Stomach smooth muscle (tissue), 2 donors: ENCODE data around the gene UEVLD.

ENCODE experiments used
- H3K27ac ChIP-seq: one replicate; pipeline ENCODE4 v1.7.0; 2013; ENCODE audit warnings: mild to moderate bottlenecking, low read length, inconsistent platforms
- H3K27me3 ChIP-seq, 2 donors: one replicate each; pipeline ENCODE4 v1.7.0; 2013; ENCODE audit warnings: low read length in 2 of 2; ENCODE audit not compliant: insufficient read depth in 2 of 2, control insufficient read depth in 1 of 2
- H3K36me3 ChIP-seq, 2 donors: one replicate each; pipeline ENCODE4 v1.7.0; 2013; ENCODE audit warnings: low read length in 2 of 2; ENCODE audit not compliant: control insufficient read depth in 2 of 2, insufficient read depth in 2 of 2
- H3K4me1 ChIP-seq: one replicate; pipeline ENCODE4 v1.7.0; 2013; ENCODE audit warnings: low read length; ENCODE audit not compliant: control insufficient read depth, insufficient read depth
- H3K4me3 ChIP-seq, 2 donors: one replicate each; pipeline ENCODE4 v1.7.0; 2013; ENCODE audit warnings: low read length in 2 of 2
- H3K9ac ChIP-seq, 2 donors: one replicate each; pipeline ENCODE4 v1.7.0; 2013; ENCODE audit warnings: low read length in 2 of 2, mild to moderate bottlenecking in 1 of 2
- H3K9me3 ChIP-seq, 2 donors: one replicate each; pipeline ENCODE4 v1.7.0; 2013; ENCODE audit warnings: low read length in 2 of 2; ENCODE audit not compliant: control insufficient read depth in 2 of 2
- donor health status: healthy.
- donor health status: Pancreatic carcinoma.

UEVLD gene

GRCh38 chr11:18580113-18580766 lies 8.3 kb downstream of the UEVLD start:
- Histone ChIP-seq H3K9ac (no peak overlapping the region), H3K27me3 (no peaks in the 10 kb centered on the region), H3K9me3 (no peaks in the 10 kb centered on the region), H3K4me1 (no peaks in the 10 kb centered on the region), H3K4me3 (no peak overlapping the region), H3K27ac (no peak overlapping the region), H3K36me3 (peaks cover 3 to 18% of the 10 kb centered on the region in 2 donors)

- no peak overlapping the region for H3K4me3 ChIP-seq
- H3K4me1 ChIP-seq, result no peaks in the 10 kb centered on the region
- no peak overlapping the region for H3K27ac ChIP-seq
- H3K36me3 ChIP-seq, result peaks cover 7 to 25% of the 10 kb centered on the region in 2 donors
- H3K9ac ChIP-seq, result no peak overlapping the region
- no peaks in the 10 kb centered on the region for H3K9me3 ChIP-seq
- H3K27me3 ChIP-seq, result no peaks in the 10 kb centered on the region
Observed at GRCh38 chr11:18578975-18579598, 9.4 kb downstream of the UEVLD start.

GRCh38 chr11:18575361-18575760 lies 13.2 kb downstream of the UEVLD start:
- Histone ChIP-seq H3K9ac (no peak overlapping the region), H3K4me3 (no peak overlapping the region), H3K27ac (no peak overlapping the region), H3K27me3 (no peaks in the 10 kb centered on the region), H3K9me3 (no peaks in the 10 kb centered on the region), H3K4me1 (no peaks in the 10 kb centered on the region), H3K36me3 (peaks cover 13 to 29% of the 10 kb centered on the region in 2 donors)

GRCh38 chr11:18567081-18567480 lies 21.5 kb downstream of the UEVLD start:
- Histone ChIP-seq H3K9ac (no peak overlapping the region), H3K27me3 (no peaks in the 10 kb centered on the region), H3K27ac (no peak overlapping the region), H3K4me3 (no peak overlapping the region), H3K9me3 (no peaks in the 10 kb centered on the region), H3K4me1 (no peaks in the 10 kb centered on the region), H3K36me3 (peaks cover 12 to 18% of the 10 kb centered on the region in 2 donors)

GRCh38 chr11:18566406-18566805 lies 22.1 kb downstream of the UEVLD start:
- peaks cover 9 to 18% of the 10 kb centered on the region in 2 donors for H3K36me3 ChIP-seq
- H3K9me3 ChIP-seq, result no peaks in the 10 kb centered on the region

GRCh38 chr11:18564149-18564548 lies 24.4 kb downstream of the UEVLD start:
- Histone ChIP-seq H3K4me3 (no peak overlapping the region), H3K9me3 (no peaks in the 10 kb centered on the region)

More at GRCh38 chr11:18566406-18566805, 22.1 kb downstream of the UEVLD start:
- H3K4me3 ChIP-seq, result no peak overlapping the region
- no peak overlapping the region for H3K9ac ChIP-seq
- H3K27ac ChIP-seq, result no peak overlapping the region
- no peaks in the 10 kb centered on the region for H3K27me3 ChIP-seq
- no peaks in the 10 kb centered on the region for H3K4me1 ChIP-seq

GRCh38 chr11:18563090-18563730 lies 25.3 kb downstream of the UEVLD start:
- Histone ChIP-seq H3K27ac (no peak overlapping the region), H3K9me3 (no peaks in the 10 kb centered on the region)

More at GRCh38 chr11:18564149-18564548, 24.4 kb downstream of the UEVLD start:
- Histone ChIP-seq H3K27me3 (no peaks in the 10 kb centered on the region), H3K27ac (no peak overlapping the region), H3K36me3 (peaks cover 12 to 19% of the 10 kb centered on the region in 2 donors), H3K9ac (no peak overlapping the region), H3K4me1 (no peaks in the 10 kb centered on the region)

GRCh38 chr11:18548001-18548400 lies 40.5 kb downstream of the UEVLD start:
- Histone ChIP-seq H3K9me3 (no peaks in the 10 kb centered on the region), H3K27me3 (no peaks in the 10 kb centered on the region), H3K36me3 (peaks cover 12 to 19% of the 10 kb centered on the region in 2 donors)

More at GRCh38 chr11:18563090-18563730, 25.3 kb downstream of the UEVLD start:
- no peak overlapping the region for H3K9ac ChIP-seq
- peaks cover 13 to 17% of the 10 kb centered on the region in 2 donors for H3K36me3 ChIP-seq
- H3K27me3 ChIP-seq, result no peaks in the 10 kb centered on the region
- no peak overlapping the region for H3K4me3 ChIP-seq
- H3K4me1 ChIP-seq, result no peaks in the 10 kb centered on the region

GRCh38 chr11:18540207-18541009 lies 48.1 kb downstream of the UEVLD start:
- H3K36me3 ChIP-seq, result peaks cover 5 to 15% of the 10 kb centered on the region in 2 donors

More at GRCh38 chr11:18548001-18548400, 40.5 kb downstream of the UEVLD start:
- Histone ChIP-seq H3K9ac (no peak overlapping the region), H3K27ac (no peak overlapping the region), H3K4me3 (no peak overlapping the region), H3K4me1 (no peaks in the 10 kb centered on the region)

GRCh38 chr11:18536209-18536608 lies 52.3 kb downstream of the UEVLD start:
- no peak overlapping the region for H3K4me3 ChIP-seq
- no peak overlapping the region for H3K9ac ChIP-seq
- no peak overlapping the region for H3K27ac ChIP-seq
- H3K9me3 ChIP-seq, result no peaks in the 10 kb centered on the region
- H3K4me1 ChIP-seq, result no peaks in the 10 kb centered on the region
- no peaks in the 10 kb centered on the region for H3K27me3 ChIP-seq
- H3K36me3 ChIP-seq, result peaks cover 7 to 10% of the 10 kb centered on the region in 2 donors

More at GRCh38 chr11:18540207-18541009, 48.1 kb downstream of the UEVLD start:
- Histone ChIP-seq H3K4me1 (no peaks in the 10 kb centered on the region), H3K4me3 (no peak overlapping the region), H3K27me3 (no peaks in the 10 kb centered on the region), H3K9me3 (no peaks in the 10 kb centered on the region), H3K27ac (no peak overlapping the region), H3K9ac (no peak overlapping the region)
